Stomach (tissue), 4 donors: Measurements from ENCODE around the gene SMARCB1.

Source experiments
- CTCF ChIP-seq, 7 experiments: fragments of 450-650 bp in 4 of 7; fragments of 200-600 bp in 3 of 7; sonication (generic) in 3 of 7; IDR thresholded peaks; one replicate each; pipeline ENCODE4 v1.5.1; 2016 to 2019; ENCODE audit warnings: antibody characterized with exemption in 7 of 7, control low read depth in 2 of 7, mild to moderate bottlenecking in 1 of 7
- EP300 ChIP-seq: sonication (generic); formaldehyde crosslinking; IDR thresholded peaks from one replicate; pipeline ENCODE4 v1.6.1; 2017; ENCODE audit warnings: antibody characterized with exemption
- POLR2A ChIP-seq, 4 donors: fragments of 450-650 bp; IDR thresholded peaks; one replicate each; pipeline ENCODE4 v1.6.1; 2016; ENCODE audit warnings: antibody characterized with exemption in 4 of 4, control low read depth in 2 of 4, mild to moderate bottlenecking in 1 of 4, moderate library complexity in 1 of 4

DNA sequence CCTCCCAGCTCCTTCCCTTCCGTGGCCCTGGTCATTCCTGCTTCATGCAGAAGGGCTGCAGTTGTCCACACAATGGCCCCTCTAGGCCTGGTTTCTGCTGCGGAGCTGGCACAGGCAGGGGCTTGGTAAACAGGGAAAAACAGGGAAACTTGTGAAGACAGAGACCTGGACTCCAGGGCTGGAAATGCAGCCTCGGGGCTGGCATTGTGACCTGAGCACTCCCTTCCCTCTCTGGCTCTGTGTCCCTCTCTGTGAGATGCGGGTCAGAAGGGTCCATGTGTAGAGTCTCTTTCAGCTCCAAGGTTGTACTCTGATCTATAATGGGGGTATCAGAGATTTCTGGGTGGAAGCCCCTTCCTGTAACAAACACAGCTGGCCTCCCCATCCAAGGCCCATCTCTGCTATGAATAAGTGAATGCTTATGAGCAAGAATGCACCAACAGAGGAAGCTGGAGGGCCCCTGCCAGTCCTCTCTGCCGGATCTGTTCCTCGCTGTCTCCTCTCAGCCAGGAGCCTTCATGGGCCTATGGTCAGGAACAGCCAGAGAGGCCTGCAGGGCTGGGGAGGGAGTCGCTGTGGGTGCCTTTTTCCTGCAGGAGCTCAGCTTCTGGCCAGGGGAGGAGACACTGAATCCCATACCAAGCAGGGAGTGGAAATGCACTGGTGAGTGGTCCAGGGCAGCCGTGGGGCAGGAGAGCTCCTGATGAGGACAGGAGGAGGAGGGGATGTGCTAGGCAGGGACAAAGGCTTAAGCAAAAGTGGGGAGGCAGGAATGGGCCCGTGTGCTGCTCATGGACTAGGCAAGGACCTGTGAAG lies 58.7 kb downstream of the SMARCB1 start:
- TF ChIP-seq CTCF (IDR thresholded peaks at IDR 0.05), result no peak
- TF ChIP-seq POLR2A (IDR thresholded peaks at IDR 0.05), result no peak
- no peak for TF ChIP-seq EP300
